K562 (cell line): ENCODE results near the gene PSMD9. TPM values are rescaled to one million over a fixed set of nuclear protein-coding genes. Genes with fewer than 3 reads are reported as not detected.

Experiments
- CBX1 ChIP-seq: sonication (generic); IDR thresholded peaks from 2 replicates; pipeline ENCODE4 v1.6.1; 2016; ENCODE audit warnings: antibody characterized with exemption, low read depth, mild to moderate bottlenecking
- E4F1 ChIP-seq: fragments of 250-450 bp; sonication (Bioruptor Pico); IDR thresholded peaks from 2 replicates; pipeline ENCODE4 v1.5.0; 2021; ENCODE audit warnings: mild to moderate bottlenecking, borderline replicate concordance
- EGR1 ChIP-seq: fragments of 450-650 bp; conservative IDR thresholded peaks from 2 replicates; pipeline ENCODE4 v1.6.1; 2017; ENCODE audit warnings: mild to moderate bottlenecking
- ELK1 ChIP-seq: sonication (generic); formaldehyde crosslinking; IDR thresholded peaks from 2 replicates; pipeline ENCODE4 v1.8.1; 2022; ENCODE audit warnings: missing genetic modification reagents
- KDM1A ChIP-seq, 2 experiments: fragments of 450-650 bp; IDR thresholded peaks; 2 replicates each; pipeline ENCODE4 v1.6.1; 2016; ENCODE audit warnings: mild to moderate bottlenecking in 2 of 2
- KLF1 ChIP-seq: fragments of 450-650 bp; IDR thresholded peaks from 2 replicates; pipeline ENCODE4 v1.6.1; 2016; ENCODE audit warnings: missing genetic modification characterization, missing compliant biosample characterization
- RERE ChIP-seq: sonication (generic); formaldehyde crosslinking; IDR thresholded peaks from 2 replicates; pipeline ENCODE4 v1.8.0; 2023; ENCODE audit warnings: missing genetic modification reagents, mild to moderate bottlenecking, borderline replicate concordance
- TFAM ChIP-seq: fragments of 250-450 bp; sonication (Bioruptor Pico); conservative IDR thresholded peaks from 2 replicates; pipeline ENCODE4 v1.5.0; 2021; ENCODE audit warnings: mild to moderate bottlenecking, moderate library complexity
- ZBTB7A ChIP-seq: IDR thresholded peaks from 2 replicates; pipeline ENCODE4 v1.6.1; 2011; ENCODE audit warnings: low read depth, mild to moderate bottlenecking, low read length, moderate library complexity, borderline replicate concordance; ENCODE audit not compliant: control insufficient read depth
- ZNF316 ChIP-seq: fragments of 450-650 bp; IDR thresholded peaks from 2 replicates; pipeline ENCODE4 v1.6.1; 2016
- polyA plus RNA-seq, 8 experiments: library from polyadenylated mRNA; depleted of rRNA in 4 of 8; stranded (reverse) in 5 of 8; unstranded in 3 of 8; fragments of >200 nt; fragmentation: Nextera tagmentation in 2 of 8; fragmentation: Illumina TruSeq in 1 of 8; extraction: Ambion mirVana in 2 of 8; extraction: Trizol in 1 of 8; gene quantifications; 2 replicates each; pipeline versions ENCODE4 v1.2.1 to v1.2.3, GENCODE V29; 2011 to 2014; ENCODE audit warnings: inconsistent platforms in 1 of 8, missing spikeins in 1 of 8
- total RNA-seq, 7 experiments: library from RNA; depleted of rRNA in 6 of 7; stranded (reverse); fragments of >200 nt in 6 of 7; fragmentation: Illumina TruSeq in 2 of 7; extraction: Trizol in 2 of 7; gene quantifications; 2 replicates each; pipeline versions ENCODE4 v1.2.1 to v1.2.3, GENCODE V29; 2011 to 2021; ENCODE audit warnings: low replicate concordance in 1 of 7

Gene PSMD9
- total and polyA plus RNA-seq, 9 of the 15 experiments (the other 6 are each of a cell fraction or from before 2014, with no cell fraction given) = 12.2 to 143 (median 61.3) TPM

GRCh38 chr12:121857322-121858246, 31.0 kb upstream of the PSMD9 start (continued):
- peak; percentile 84 for TF ChIP-seq ZNF316
- no peak for TF ChIP-seq TFAM (CRISPR knock-in tag)
- peak; percentile 34 to 61; a peak in 2 of 4 replicates for TF ChIP-seq KDM1A (IDR thresholded peaks at IDR 0.05)
- TF ChIP-seq CBX1 = no peak
- no peak for TF ChIP-seq ELK1 (CRISPR knock-in tag)
- TF ChIP-seq ZBTB7A = peak; percentile 81
- no peak for TF ChIP-seq EGR1
- TF ChIP-seq RERE (CRISPR knock-in tag) = no peak
- TF ChIP-seq E4F1 = no peak
- TF ChIP-seq KLF1 (tag) = no peak
